ENCODE measurements around the gene DENND4A. TPM values are rescaled to one million over a fixed set of nuclear protein-coding genes. Genes with fewer than 3 reads are reported as not detected.

The DENND4A gene
- total and polyA plus RNA-seq, 9 of the 15 experiments (the other 6 are each of a cell fraction or from before 2014, with no cell fraction given): 6.8 to 32.3 (median 19.9) TPM

DNA sequence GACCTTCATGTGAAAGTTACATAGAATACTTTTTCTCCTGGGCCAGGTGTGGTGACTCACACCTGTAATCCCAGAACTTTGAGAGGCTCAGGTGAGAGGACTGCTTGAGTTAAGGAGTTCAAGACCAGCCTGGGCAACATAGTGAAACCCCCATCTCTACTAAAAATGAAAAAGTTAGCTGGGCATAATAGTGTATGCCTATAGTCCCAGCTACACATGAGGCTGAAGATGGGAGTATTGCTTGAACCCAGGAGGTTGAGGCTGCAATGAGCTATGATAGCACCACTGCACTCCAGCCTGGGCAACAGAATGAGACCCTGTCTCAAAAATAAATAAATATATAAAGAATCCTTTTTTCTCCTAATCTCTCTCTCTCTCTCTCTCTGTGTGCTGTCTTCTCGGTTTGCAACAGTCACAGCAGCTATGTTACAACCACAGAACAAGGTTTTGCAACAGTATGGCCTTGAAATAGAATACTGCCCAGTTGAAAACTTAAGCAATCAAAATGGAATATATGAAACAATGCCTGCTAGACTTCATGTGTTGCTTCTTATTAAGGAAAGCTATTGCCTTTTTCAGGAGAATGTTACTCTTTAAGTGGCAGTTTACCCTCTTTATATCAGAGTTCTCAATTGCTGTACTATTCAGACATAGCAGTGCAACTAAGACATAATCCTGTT, 12.3 kb upstream of the DENND4A start:
- no TSS peak for BruUV-seq (replicated peaks)
- no peaks in the 10 kb centered on the region for H3K36me3 ChIP-seq (ENCODE audit: control insufficient read depth, insufficient read depth, low read length)
- intact Hi-C loops (cut with micrococcal nuclease) (no loop called here), in situ Hi-C loops (cut with MboI) (no loop called here)
- no peaks in the 10 kb centered on the region for H3K9me3 ChIP-seq (replicated peaks; ENCODE audit: control insufficient read depth, insufficient read depth, low read depth, low read length)
- WGBS (ENCODE audit: insufficient coverage, low coverage, missing lambda C conversion rate): 7% methylated on average over 1 of the region's 1 CpG
- H3K79me2 ChIP-seq (ENCODE audit: control insufficient read depth, insufficient read depth, low read length): no peaks in the 10 kb centered on the region
- peaks cover 6 to 36% of the 10 kb centered on the region in 2 experiments; a peak in 3 of 5 replicates for H3K4me1 ChIP-seq (replicated peaks in 1 of 2; ENCODE audit: control insufficient read depth in 2 of 2, insufficient read depth in 2 of 2, low read length in 2 of 2)
- H3K4me3 ChIP-seq: no peak overlapping the region
- H2AFZ ChIP-seq (ENCODE audit: low read depth, low read length): peak overlapping the region; percentile 48
- POLR2A ChIA-PET: interaction anchor here (0.7 to 2.3 kb wide), 8 partner anchors 10 to 123 kb away, joined by 3 to 19 read pairs (median 4); partner anchors contain the start of genes DENND4A and RAB11A
- H3K27me3 ChIP-seq (ENCODE audit: control insufficient read depth in 2 of 2, insufficient read depth in 2 of 2, low read length in 2 of 2): no peaks in the 10 kb centered on the region
- H3K9ac ChIP-seq (ENCODE audit: insufficient read depth in 1 of 2, low read depth in 2 of 2, low read length in 2 of 2): peak overlapping the region in 1 of 2 experiments; percentile 43; a peak in 2 of 4 replicates
- FAIRE-seq: no peak
- CTCF ChIA-PET (ENCODE audit: low intra/inter-chr PET ratio): no interaction called here
- DNase-seq (ENCODE audit: extremely low read depth in 1 of 4, low spot score in 3 of 4): no peak
- H3K27ac ChIP-seq (ENCODE audit: extremely low read depth, low read depth, low read length): peak overlapping the region; percentile 58
- peak overlapping the region; percentile 63 for H3K4me2 ChIP-seq (ENCODE audit: insufficient read depth, low read length)
- no peaks in the 10 kb centered on the region for H3K9me1 ChIP-seq (ENCODE audit: control insufficient read depth, insufficient read depth, low read length)
- no peaks in the 10 kb centered on the region for H4K20me1 ChIP-seq (replicated peaks; ENCODE audit: control insufficient read depth, insufficient read depth, low read length)
- peak; percentile 26 for ATAC-seq
- no peak for TF ChIP-seq SAP30 (IDR thresholded peaks at IDR 0.05; ENCODE audit: borderline replicate concordance, insufficient read depth, low read depth, low read length, poor library complexity, severe bottlenecking)
- TF ChIP-seq CSDE1 (IDR thresholded peaks at IDR 0.05): 0 out of 4 replicates have a peak, but pooled peaks of 1 of the 2 experiments have one; percentile 17
- TF ChIP-seq NR2F6 (CRISPR knock-in tag; IDR thresholded peaks at IDR 0.05): no peak
- no peak for TF ChIP-seq CEBPG (CRISPR knock-in tag; IDR thresholded peaks at IDR 0.05)
- peak; percentile 32 to 87; a peak in 3 of 4 replicates for TF ChIP-seq CEBPG (tag; conservative IDR thresholded peaks at IDR 0.05 in 1 of 2, IDR thresholded peaks at IDR 0.05 in 1 of 2)
- TF ChIP-seq IFI16 (CRISPR knock-in tag; IDR thresholded peaks at IDR 0.05): no peak
- TF ChIP-seq JUN (IDR thresholded peaks at IDR 0.05; ENCODE audit: borderline replicate concordance, low read depth, low read length): no peak
- TF ChIP-seq JUN (CRISPR knock-in tag; IDR thresholded peaks at IDR 0.05; ENCODE audit: borderline replicate concordance): no peak
- TF ChIP-seq HDAC2 (IDR thresholded peaks at IDR 0.05): no peak
- peak; percentile 78 for TF ChIP-seq CEBPB (tag; IDR thresholded peaks at IDR 0.05)
- no peak for TF ChIP-seq ZNF764 (CRISPR knock-in tag; IDR thresholded peaks at IDR 0.05; ENCODE audit: low read depth)
- TF ChIP-seq RBFOX2 (IDR thresholded peaks at IDR 0.05; ENCODE audit: low read depth, low read length): no peak
- TF ChIP-seq GABPB2 (CRISPR knock-in tag; conservative IDR thresholded peaks at IDR 0.05): no peak
- no peak for TF ChIP-seq NCOA1 (IDR thresholded peaks at IDR 0.05; ENCODE audit: low read depth)
- no peak for TF ChIP-seq ZNF146 (CRISPR knock-in tag; IDR thresholded peaks at IDR 0.05; ENCODE audit: unreplicated experiment)
- TF ChIP-seq FOXJ2 (tag; IDR thresholded peaks at IDR 0.05): no peak
- TF ChIP-seq ZNF197 (CRISPR knock-in tag; IDR thresholded peaks at IDR 0.05; ENCODE audit: low read depth): no peak
- TF ChIP-seq MCM5 (IDR thresholded peaks at IDR 0.05; ENCODE audit: low read depth): no peak
- TF ChIP-seq ZNF445 (CRISPR knock-in tag; IDR thresholded peaks at IDR 0.05; ENCODE audit: low read depth): no peak
- TF ChIP-seq NELFE (IDR thresholded peaks at IDR 0.05; ENCODE audit: insufficient read depth, insufficient read length): no peak
- TF ChIP-seq GATA2 (CRISPR knock-in tag; IDR thresholded peaks at IDR 0.05): no peak
- TF ChIP-seq GATAD2A (IDR thresholded peaks at IDR 0.05): no peak
- no peak for TF ChIP-seq ASH1L (IDR thresholded peaks at IDR 0.05; ENCODE audit: borderline replicate concordance, low read depth, partially characterized antibody)
- TF ChIP-seq ZNF444 (CRISPR knock-in tag; IDR thresholded peaks at IDR 0.05): no peak
- no peak; the same call in 1 of the 2 replicates for TF ChIP-seq GATAD2B (IDR thresholded peaks at IDR 0.05; ENCODE audit: borderline replicate concordance)
- no peak for TF ChIP-seq ESRRB (CRISPR knock-in tag; IDR thresholded peaks at IDR 0.05; ENCODE audit: borderline replicate concordance)
- no peak for TF ChIP-seq MYNN (IDR thresholded peaks at IDR 0.05)
- TF ChIP-seq MYNN (CRISPR knock-in tag; IDR thresholded peaks at IDR 0.05): no peak
